GM21526 (cell line): ENCODE data around the gene FCHO2.

ENCODE experiments used
- ATAC-seq: cut with Tn5 transposase; IDR thresholded peaks from one replicate; pipeline ENCODE4 v1.9.1; 2021; ENCODE audit warnings: moderate library complexity; ENCODE audit not compliant: unreplicated experiment, low FRiP score

FCHO2 gene

GRCh38 chr5:73104326-73104725, 148.5 kb downstream of the FCHO2 start:
- no peak for ATAC-seq

GRCh38 chr5:73106335-73106734, 150.5 kb downstream of the FCHO2 start:
- no peak for ATAC-seq

GRCh38 chr5:73110190-73110589, 154.3 kb downstream of the FCHO2 start:
- no peak for ATAC-seq

- ATAC-seq = no peak
Observed at GRCh38 chr5:73111536-73111935, 155.7 kb downstream of the FCHO2 start.

GRCh38 chr5:73112359-73112758, 156.5 kb downstream of the FCHO2 start:
- no peak for ATAC-seq

GRCh38 chr5:73114044-73114688, 158.3 kb downstream of the FCHO2 start:
- ATAC-seq = no peak

GRCh38 chr5:73115399-73116051, 159.7 kb downstream of the FCHO2 start:
- no peak for ATAC-seq

- ATAC-seq = no peak
Observed at GRCh38 chr5:73116506-73116905, 160.7 kb downstream of the FCHO2 start.

GRCh38 chr5:73117088-73117740, 161.4 kb downstream of the FCHO2 start:
- ATAC-seq = no peak

GRCh38 chr5:73118391-73118973, 162.6 kb downstream of the FCHO2 start:
- ATAC-seq = no peak

GRCh38 chr5:73119451-73120157, 163.8 kb downstream of the FCHO2 start:
- ATAC-seq = no peak

- ATAC-seq = no peak
Observed at GRCh38 chr5:73120222-73121118, 164.6 kb downstream of the FCHO2 start, which contains the start of gene TMEM171. TSS of gene TMEM171 (plus strand) at chr5:73120575. CDS start at chr5:73123374, 2,799 bp downstream.

GRCh38 chr5:73121119-73121463, 165.2 kb downstream of the FCHO2 start:
- ATAC-seq = no peak

- ATAC-seq = no peak
Observed at GRCh38 chr5:73122875-73123810, 167.3 kb downstream of the FCHO2 start.

GRCh38 chr5:73125289-73125688, 169.4 kb downstream of the FCHO2 start:
- no peak for ATAC-seq

GRCh38 chr5:73126381-73126780, 170.5 kb downstream of the FCHO2 start:
- ATAC-seq = no peak

- no peak for ATAC-seq
Observed at GRCh38 chr5:73126957-73127356, 171.1 kb downstream of the FCHO2 start.

GRCh38 chr5:73129143-73129542, 173.3 kb downstream of the FCHO2 start:
- ATAC-seq = no peak

GRCh38 chr5:73130811-73131210, 175.0 kb downstream of the FCHO2 start:
- no peak for ATAC-seq
